Cardiac fibroblast (primary cell): ENCODE data around the gene EFCAB12.

Experiments used
- DNase-seq, 2 donors: peaks; one replicate each; pipeline versions ENCODE4 v3.0.0 to v3.0.0-alpha.2; 2010; ENCODE audit warnings: low read depth in 2 of 2
- H3K4me3 ChIP-seq, 2 donors: replicated peaks in 1 of 2; 1 replicate in 1 of 2; 2 replicates in 1 of 2; pipeline ENCODE4 v1.5.1; 2011; ENCODE audit warnings: low read depth in 2 of 2, low read length in 2 of 2, mild to moderate bottlenecking in 2 of 2, moderate library complexity in 1 of 2
- TF ChIP-seq, protein P1 (sequence below): IDR thresholded peaks from one replicate; pipeline ENCODE4 v1.5.1; 2011; ENCODE audit warnings: low read depth, mild to moderate bottlenecking, low read length, inconsistent platforms

EFCAB12 gene

DNA sequence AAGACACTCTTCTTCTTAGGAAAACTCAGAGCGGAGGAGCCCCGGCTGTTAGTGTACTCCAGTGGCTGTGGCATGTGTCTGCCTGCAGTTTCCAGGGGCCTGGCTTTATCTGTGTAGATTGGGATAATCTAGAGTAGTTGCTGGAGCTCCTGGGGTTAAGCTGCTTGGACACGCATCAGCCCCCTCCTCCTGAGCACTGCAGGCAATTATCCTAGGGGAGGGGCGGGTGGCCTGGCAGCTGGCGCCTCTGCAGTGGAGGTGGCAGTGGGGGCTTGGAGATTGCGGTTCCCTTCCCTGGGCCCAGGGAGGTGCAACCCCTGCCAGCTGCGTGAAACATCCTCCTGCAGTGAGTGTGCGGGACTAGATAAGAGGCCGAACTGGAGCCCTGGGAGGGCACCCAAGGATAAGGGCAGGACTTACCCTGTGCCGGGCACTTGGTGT is 68.2 kb downstream of the EFCAB12 start:
- H3K4me3 ChIP-seq, result no peak overlapping the region
- TF ChIP-seq, protein P1, sequence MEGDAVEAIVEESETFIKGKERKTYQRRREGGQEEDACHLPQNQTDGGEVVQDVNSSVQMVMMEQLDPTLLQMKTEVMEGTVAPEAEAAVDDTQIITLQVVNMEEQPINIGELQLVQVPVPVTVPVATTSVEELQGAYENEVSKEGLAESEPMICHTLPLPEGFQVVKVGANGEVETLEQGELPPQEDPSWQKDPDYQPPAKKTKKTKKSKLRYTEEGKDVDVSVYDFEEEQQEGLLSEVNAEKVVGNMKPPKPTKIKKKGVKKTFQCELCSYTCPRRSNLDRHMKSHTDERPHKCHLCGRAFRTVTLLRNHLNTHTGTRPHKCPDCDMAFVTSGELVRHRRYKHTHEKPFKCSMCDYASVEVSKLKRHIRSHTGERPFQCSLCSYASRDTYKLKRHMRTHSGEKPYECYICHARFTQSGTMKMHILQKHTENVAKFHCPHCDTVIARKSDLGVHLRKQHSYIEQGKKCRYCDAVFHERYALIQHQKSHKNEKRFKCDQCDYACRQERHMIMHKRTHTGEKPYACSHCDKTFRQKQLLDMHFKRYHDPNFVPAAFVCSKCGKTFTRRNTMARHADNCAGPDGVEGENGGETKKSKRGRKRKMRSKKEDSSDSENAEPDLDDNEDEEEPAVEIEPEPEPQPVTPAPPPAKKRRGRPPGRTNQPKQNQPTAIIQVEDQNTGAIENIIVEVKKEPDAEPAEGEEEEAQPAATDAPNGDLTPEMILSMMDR, result no peak

DNA sequence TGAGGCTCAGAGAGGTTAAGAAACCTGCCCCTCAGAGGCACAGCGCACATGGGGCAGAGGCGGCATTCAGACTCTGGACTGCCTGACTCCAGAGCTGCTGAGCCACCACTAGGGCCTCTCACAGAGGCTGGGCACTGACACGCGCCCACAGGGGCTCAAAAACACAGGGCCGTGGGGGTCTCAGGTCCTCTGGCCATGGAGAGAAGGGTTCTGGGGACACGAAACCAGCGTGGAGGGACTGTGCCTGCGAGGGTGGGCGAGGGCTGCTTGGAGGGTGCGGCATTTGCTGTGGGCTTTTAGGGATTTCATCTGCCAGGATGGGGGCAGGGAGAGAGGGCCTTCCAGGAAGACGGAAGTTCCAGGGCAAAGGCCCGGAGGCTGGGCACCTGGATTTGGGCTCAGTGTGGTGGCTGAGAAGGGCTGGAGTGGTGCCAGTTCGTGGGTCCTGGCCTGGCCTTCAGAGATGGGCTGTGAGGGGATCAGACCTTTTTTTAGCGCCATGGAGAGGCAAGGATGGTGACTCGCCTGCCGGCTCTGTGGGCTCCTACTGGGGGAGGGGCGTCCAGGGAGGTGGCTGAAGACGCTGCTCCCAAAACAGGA is 69.6 kb downstream of the EFCAB12 start:
- TF ChIP-seq, protein P1, result no peak
- no peak for DNase-seq

More for the DNA sequence above, 68.2 kb downstream of the EFCAB12 start:
- DNase-seq, result no peak

DNA sequence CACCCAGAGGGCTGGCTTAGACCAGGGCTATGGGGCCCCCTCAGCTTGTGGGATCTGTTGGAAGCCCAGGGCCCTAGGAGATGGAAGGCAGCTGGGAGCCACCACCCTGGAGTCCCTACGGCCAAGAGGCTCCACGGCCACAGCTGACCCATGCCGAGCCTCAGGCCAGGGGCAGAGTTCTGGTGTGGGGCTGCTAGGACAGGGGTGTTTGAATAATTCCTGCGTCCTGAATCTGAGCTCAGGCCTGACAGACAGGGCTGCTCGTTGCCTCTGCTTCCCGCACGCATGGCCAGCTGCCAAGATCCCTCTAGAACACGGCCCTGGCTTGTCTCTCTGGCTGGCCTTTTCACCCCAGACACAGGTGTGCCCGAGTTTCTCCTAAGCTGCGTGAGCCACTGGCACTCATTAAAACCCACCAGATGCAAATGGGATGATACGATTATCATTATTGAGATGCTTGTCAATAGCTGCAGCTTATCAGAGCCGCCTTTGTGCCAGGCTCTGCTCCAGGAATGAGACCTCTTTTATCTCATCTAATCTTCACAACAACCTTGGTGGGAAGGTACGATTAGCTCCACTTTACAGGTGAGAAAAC is 70.2 kb downstream of the EFCAB12 start:
- H3K4me3 ChIP-seq, result no peak overlapping the region
- no peak for DNase-seq
- TF ChIP-seq, protein P1, result no peak

More for the DNA sequence above, 69.6 kb downstream of the EFCAB12 start:
- no peak overlapping the region for H3K4me3 ChIP-seq

DNA sequence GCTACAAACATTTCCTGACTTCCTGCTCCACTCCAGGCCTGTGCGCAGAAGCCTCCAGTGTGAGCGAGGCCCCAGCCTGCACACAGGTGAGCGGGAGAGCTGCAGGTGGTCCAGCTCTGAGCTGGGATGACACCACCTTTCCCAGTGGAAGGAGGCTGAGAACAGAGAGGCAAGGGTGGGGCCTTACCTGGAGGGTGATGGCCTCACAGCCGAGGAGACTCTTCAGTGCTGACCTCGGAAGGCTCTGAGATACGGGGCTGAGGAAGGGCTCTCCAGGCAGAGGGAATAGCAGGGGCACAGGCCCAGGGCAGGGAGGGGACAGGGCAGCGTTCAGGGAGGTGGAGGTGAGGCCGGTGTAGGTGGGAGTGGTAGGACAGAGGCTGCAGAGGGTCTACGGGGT is 70.8 kb downstream of the EFCAB12 start:
- DNase-seq, result no peak
- TF ChIP-seq, protein P1, result no peak
- no peak overlapping the region for H3K4me3 ChIP-seq

DNA sequence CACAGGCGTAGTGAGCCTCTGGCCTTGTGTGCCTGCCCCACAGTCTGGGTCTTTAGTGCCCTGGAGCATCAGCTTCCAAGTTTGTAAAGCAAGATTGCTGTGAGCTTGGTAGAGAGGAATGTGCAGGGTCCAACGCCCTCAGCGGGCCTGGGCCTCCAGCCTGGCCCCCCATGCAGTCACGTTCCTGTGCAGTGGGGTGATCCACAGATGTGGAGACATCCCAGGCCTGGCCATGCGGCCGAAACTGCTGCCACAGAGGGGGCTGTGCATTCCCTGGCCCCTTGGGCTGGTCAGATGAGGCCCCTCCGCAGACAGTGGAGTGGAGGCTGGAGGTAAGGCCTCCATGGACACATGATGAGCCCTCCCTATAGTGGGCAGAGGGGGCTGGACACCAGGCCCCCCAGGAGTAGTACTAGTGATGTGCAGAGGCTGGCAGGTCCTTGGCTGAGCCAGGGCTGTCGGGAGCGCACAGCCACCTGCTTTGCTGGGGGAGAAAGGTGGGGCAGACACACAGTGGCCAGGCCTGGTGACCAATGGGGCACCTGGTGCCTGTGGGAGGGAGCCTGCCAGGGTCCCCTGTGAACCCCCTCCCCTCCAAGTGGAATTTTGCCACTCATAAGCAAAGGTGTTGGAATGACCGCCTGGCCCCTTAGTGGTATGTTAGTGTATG is 71.5 kb downstream of the EFCAB12 start:
- DNase-seq, result no peak
- no peak overlapping the region for H3K4me3 ChIP-seq
- TF ChIP-seq, protein P1, result no peak

DNA sequence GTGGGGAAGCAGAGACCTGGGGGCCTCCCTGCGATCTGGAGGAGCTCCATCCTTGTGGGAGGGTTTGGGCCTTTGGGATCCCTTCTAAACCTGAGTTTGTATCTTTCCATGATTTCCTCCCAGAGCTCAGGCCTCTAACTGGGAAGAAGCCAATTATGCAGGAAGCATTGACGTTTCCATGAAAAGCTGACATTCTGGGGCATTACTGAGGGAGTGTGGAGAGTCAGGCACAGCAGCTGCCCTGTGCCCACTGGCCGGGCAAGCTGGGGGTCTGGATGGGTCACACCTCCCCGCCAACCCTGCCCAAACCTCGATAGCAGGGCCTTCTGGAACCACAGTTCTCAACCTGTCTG is 74.9 kb downstream of the EFCAB12 start:
- H3K4me3 ChIP-seq, result no peak overlapping the region
- TF ChIP-seq, protein P1, result no peak
- no peak for DNase-seq
